Tongue (tissue), 2 donors: Measurements from ENCODE around the gene DIPK1C. TPM values are rescaled to one million over a fixed set of nuclear protein-coding genes. Genes with fewer than 3 reads are reported as not detected.
"Not testable (repeated sequence)": the region's sequence is repeated elsewhere in the genome, so short reads cannot be mapped to it uniquely, and the experiment has no call there.

Source experiments
- DNase-seq: peaks from one replicate; pipeline ENCODE4 v3.0.0-alpha.2; 2015
- total RNA-seq: library from RNA; depleted of rRNA; stranded (reverse); fragments of >200 nt; gene quantifications from one replicate; pipeline ENCODE4 v1.2.3, GENCODE V29; 2014

Gene DIPK1C
- total RNA-seq, result 7.9 TPM

DNA sequence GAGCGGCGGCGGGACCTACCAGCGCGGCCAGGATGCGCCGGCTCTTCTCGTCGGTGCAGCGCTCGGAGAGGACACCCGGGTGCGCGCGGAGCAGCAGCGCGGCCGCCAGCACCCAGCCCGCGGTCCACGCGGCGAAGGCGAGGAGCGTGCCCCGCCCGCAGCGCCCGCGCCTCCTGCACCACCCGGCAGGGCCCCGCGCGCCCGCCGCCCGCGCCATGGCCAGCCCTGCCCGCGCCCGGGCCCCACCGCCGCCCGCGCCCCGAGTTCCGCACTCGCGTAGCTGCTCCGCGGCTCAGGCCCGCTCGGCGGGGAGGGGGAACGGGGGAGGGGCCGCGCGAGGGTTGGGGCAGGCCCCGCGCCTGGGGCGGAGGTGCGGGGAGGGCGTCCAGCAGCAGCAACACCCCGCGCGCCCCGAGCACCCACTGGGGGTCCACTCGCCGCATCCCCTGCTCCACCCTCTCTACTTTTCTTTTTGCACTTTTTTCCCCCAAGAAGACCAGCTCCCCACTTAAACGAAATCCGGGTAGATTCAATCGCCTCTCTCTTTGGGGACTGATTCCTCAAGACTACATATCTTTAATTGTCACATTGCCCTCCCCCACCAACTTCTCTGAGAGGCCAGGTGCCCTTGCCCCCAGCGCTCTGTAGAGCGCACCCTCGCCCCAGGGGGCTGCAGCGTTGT lies at the start of gene DIPK1C:
Gene DIPK1C (minus strand): TSS at position 266 of the 682 bp plus-strand sequence. CDS start 49 bp downstream, at position 217.
- DNase-seq, result peak; percentile 15

DNA sequence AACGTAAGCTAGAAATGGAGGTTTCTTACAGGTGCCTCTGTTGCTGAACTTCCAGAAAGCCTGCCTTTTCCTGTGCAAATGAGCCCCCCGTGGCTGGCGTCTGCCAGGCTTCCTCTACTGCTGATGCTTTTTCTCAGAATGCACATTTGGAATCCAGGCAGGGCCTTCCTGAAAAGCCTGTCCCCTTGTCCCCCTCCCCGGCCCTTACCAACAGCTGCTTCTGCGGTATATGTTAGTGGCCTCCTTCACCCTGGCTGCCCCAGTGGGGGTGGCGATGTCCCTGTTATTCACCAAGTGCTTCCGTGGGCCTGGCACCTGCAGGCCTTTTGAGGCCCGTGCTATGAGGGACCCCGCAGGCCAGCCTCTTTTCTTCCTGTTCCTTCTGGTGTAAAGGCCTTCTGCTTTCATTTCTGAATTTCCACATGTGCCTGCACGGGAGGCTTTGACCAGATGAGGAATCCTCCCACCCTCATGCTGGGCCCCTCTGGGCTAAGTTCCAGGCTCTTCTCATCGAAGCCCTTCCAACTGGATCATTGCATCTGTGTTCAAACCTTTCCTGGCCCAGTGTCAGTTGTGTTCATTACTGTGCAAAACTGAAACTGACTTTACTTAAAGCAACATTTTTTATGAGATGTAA lies 49.5 kb upstream of the DIPK1C start:
- DNase-seq, result peak; percentile 95

DNA sequence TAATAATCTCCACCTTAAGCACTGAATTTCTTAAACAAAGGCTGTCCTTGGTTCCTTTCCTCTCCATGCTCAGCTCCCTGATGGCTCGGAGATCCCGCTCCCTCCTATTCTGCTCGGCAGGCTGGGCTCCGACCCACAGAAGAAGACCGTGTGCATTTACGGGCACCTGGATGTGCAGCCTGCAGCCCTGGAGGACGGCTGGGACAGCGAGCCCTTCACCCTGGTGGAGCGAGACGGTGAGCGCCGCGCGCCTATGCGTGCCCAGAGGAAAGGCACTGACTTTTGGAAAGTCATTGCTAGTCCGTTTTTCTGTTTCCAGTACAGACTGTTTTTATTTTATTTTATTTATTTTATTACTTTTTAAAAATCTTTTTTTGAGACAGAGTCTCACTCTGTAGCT lies 48.7 kb upstream of the DIPK1C start:
- no peak for DNase-seq

DNA sequence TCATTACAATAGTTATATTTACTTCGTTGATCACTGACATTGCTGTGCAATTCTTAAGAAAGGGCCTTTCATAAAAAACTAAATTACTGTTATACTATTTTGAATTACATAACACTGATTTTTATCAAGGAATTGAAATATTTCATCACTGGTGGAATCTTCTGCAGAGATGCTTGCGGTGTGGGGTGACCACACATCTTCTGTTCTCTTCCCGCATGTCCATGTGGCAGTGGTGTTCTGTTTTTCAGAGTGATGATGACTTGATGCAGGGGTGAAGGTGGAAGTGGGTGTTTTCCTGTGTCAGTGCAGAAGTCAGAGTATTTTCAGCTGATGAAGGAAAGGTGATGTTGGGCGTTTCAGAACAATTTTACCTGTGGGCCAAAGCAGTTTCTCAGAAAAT lies 46.0 kb upstream of the DIPK1C start:
- no peak for DNase-seq

DNA sequence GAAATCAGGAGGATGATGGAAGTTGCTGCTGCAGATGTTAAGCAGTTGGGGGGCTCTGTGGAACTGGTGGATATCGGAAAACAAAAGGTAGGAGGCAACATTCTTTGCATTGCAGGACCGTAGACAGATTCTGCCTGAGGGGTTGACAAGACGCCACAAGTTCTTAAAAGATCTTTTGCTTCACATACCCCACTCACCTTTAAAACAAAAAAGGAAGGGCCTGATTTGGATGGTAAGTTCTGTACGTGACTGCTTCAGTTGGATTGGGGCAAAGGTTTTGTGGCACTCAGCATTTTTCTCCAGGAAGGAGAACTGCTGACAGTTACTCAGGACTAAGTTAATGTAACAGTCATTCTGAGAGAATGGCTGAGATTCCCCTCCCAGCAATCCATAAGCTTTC lies 44.3 kb upstream of the DIPK1C start:
- peak; percentile 44 for DNase-seq

DNA sequence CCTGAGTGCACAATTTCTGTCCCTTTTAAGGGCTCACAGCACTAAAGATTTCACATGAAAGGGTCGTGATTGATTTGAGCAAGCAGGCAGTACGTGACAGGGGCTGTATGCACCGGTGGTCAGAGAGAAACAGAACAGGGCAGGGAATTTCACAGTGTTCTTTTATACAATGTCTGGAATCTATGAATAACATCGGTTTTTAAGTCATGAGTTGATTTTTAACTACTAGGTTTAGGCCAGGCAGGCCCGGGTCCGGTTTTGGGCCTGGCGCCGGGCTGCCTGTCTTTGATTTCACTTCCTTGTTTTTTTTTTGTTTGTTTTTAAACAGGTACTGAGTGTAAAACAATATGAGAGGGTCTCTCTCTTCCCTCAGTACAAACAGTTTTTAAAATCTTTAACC lies 43.7 kb upstream of the DIPK1C start:
- not testable (repeated sequence) for DNase-seq

DNA sequence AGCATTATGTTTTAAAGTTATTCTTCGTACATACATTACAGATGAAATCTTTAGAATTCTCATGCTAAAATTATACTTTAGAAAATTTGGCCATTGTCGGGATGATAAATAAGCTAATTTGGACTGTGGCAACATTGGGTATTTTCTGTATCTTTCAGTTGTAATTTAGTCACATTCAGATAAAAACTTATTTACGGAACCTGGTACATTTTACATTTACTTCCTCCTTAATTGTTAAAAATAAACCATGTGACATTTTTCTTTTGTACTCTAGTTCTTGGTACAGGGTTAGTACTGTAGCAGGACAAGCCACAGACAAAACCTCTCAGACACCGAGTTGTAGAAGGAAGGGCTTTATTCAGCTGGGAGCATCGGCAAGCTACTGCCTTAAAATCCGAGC lies 43.3 kb upstream of the DIPK1C start:
- no peak for DNase-seq

DNA sequence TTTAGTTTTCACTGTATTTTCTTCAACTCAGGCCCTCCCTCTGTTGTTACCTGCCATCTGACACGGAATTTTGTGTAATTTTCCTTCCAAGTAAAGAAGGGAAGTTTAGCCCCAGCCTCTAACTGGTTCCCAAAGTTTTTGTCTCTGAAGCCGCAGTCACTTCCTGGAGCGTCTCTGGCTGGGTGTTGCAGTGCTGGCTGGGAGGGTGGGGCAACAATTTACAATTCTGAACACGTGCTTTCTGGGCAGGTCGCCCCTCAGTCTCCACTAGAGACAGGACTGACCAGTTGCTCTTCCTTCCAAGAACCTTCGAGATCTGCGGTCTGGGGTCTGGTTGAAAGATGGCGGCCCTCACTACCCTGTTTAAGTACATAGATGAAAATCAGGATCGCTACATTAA lies 42.5 kb upstream of the DIPK1C start:
- DNase-seq, result no peak

DNA sequence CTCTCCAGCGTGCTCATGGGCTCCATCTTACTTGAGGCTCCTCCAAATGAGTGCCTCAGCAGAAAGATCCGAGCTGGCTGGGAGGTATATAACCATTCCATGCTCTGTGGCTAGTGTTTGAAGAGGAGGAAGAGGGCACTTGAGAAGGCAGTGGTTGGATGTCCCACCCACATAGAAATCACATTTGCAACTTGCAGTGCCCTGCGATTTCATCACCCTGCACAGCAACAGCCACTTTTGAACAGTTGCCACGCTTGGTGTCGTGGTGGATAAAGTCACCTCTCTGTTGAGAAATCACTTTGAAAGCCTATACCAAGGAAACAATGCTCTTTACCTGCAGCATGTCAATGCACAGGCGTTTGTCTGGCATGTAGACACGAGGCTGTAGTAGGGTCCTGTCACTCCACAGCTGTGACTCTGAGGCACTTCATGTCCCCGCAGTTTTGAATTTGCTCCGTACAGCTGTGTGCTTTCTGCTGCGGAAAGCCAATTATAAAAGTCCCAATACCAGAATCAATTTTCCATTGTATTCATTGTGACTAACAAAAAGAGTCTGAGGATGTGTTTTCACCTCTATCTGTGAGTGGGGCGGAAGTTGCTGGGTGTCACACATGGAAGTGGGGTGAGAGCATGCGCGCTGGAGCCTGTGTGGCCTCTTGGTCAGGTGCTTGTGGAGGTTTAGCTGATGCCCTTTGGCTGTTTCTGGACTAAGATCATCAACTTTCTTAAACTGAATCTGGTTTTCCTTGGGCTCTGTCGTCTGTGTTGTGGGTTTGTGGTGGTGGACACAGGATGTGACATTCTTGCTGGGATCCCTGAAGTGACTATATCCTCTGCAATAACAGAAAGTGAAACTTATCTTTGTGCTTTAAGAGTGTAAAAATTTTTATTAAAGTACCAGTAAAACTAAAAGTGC lies 41.9 kb upstream of the DIPK1C start:
- DNase-seq, result no peak

DNA sequence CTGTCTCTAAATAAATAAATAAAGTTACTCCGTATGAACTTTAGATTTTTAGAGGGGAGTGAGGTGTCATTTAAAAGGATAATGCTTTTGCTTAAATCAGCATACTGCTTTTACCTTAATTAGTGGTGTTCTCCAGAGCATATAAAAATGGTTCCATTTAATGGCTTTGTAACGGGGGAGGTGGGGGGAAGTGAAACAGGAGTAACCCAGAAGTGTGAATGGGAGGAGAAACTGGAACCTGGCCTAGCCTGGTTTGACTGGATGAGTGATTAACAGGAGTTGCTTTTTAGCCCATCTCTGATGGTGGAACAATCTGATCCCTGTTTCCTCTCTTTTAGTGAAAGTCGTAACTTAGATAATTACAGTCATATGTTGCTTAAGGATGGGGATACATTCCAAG lies 40.7 kb upstream of the DIPK1C start:
- no peak for DNase-seq

DNA sequence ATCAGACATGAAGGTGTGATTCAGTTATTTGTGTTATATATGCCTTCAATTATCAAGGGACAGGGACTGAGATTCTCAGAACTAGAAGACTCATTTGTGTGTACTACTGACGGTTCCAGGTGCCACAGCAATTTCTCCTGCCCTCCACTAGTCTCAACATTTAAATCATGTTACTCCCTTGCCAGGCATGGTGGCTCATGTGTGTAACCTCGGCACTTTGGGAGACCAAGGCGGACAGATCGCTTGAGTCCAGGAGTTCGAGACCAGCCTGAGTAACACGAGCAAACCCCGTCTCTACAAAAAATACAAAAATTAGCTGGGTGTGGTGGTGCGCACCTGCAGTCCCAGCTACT lies 40.2 kb upstream of the DIPK1C start:
- no peak for DNase-seq

DNA sequence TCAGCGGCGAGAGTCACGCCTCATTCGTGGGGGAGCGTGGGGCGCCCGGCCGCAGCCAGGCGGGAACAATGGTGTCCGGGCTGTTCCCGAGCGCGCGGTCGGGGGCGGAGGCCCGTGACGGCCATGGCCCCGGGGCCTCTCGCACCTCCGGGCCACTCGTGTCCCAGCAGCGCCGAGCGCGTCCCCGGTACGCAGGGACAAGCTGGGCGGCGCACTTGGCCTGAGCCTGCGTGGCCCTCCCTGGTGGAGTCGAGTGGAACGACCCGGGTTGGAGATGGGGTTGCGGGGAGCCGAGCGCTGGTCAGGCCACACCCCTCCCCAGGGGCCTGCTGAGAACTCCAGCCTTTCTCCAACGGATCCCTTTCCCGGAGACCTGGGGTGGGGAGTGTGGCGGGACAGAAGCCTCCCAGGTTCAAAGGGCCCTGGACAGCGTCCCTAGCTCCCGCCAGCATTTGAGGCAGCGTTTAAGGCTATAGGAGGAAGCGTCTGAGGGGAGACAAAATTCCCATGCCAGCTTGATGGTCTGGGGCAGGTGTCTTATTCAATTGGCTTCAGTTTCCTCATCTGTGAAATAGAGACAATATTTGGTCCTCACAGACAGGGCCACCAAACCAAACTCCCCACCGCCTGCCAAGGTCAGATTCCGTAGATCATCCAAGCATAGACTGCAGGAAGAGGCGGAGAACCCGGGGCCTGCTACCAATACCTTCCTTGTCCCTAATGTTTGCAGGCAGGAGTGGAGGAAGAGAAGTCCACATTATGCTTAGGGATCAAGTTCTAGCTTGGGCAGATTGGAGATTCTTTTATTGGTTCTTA lies 39.6 kb upstream of the DIPK1C start:
- DNase-seq, result peak; percentile 69

DNA sequence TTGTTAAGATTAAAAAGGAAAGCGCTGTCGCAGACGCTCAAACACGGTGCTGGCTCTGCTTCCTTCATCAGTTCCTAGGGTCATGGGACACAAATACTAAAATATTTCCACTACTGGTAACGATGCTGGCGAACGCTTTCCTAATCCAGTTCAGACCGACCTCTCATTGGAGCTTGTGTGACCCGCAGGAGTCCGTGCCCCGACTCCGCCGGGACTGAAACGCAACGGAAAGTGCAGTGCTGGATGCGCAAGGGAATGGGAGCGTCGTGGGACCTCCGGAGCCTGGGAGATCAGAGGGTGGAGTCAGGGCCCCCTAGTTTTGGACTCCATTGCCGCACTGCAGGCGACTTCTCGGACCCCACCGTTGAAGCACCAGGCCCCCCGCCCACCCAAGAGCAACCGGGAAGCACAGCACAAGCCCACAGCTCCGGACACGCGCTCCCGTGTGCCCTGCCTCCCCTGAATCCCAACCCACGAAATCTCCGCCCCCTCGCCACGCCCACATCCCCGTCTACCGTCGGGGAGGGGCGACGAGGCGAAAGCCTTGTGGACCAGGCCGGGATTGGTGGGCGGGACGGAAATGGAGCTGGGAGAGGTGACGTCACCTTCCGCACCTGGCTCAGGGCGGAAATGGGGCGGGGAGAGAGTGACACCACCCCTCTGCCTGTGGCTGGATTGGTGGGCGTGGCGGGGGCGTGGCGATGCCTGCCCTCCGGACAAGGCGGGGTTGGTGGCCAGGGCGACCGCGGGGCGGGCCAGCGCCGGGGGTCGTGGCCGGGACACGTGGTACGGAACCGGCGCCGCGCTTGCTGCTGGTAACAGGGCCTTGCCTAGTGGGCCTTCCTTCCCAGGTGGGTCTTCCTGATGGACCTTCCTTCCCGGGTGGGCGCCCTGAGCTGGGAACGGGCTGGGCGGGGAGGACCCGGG lies 38.7 kb upstream of the DIPK1C start, which contains the start of gene CNDP2:
Gene CNDP2 (plus strand): TSS at position 783 of the 927 bp plus-strand sequence. CDS start 3,611 bp downstream, outside the sequence.
- DNase-seq, result peak; percentile 100

DNA sequence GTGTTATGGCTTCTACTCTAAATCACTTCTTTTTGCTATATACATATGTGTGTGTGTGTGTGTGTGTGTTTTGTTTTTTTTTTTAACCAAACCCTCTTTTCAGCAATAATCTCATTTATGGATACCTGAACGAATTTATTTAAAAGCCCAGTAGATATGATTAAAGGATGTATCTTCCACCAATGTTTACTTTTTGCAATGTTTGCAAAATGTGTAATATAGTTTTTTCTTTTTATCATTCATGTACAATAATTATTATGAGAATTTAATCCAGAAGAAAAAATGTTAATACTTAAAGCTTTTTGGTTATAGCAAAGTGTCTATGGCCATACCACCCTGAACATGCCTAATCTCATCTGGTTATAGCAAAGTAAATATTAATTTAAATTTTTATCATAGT lies 37.4 kb upstream of the DIPK1C start:
- DNase-seq, result no peak

DNA sequence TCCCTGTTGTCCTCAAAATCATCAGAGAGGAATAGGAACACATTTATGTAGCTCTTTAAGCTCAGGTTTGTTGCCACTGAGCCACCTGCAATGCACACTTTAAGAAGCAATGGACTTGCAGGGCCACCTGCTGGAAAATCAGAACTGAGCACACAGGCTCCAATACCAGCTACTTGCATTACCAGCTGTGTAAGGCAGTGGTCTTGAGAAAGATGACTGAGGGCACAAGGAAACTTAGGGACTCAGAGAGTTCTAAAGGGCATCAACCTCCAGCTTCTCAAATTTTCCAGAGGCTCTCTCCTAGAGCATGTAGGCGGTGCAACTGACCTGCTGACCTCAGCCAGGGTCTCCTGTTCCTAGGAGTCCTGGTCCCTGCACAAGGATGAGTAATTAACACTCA lies 36.6 kb upstream of the DIPK1C start:
- DNase-seq, result peak; percentile 70

DNA sequence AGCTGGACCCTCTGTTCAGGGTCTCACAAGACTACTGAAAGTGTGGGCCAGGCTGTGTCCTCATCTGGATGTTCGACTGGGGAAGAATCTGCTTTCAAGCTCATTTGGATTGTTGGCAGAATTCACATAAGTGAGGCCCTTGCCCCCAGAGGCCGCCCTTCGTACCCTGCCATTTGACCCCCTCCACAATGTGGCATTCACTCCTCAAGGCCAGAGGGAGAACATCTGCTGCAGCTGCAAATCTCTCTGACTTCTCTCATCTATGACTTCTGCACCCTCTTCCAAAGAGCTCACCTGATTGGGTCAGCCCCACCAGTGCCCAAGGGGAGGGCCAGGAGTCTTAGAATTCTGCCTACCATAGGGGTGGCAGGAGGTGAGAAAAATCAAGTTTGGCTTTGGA lies 35.2 kb upstream of the DIPK1C start:
- no peak for DNase-seq

DNA sequence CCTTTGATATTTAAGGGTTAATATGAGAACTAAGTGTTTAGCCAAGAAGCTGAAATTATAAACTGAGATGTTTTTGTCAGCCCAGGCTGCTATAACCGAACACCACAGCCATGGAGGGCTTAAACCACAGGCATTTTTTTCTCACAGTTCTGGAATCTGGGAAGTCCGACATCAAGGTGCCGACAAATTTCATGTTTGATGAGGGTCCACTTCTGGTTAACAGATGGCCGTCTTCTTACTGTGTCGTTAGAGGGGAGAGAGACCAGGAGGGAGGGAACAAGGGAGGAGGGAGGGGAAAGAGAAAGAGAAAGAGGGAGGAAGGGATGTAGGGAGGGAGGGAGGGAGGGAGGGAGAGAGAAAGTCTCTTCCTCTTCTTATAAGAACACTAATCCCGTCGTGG lies 32.6 kb upstream of the DIPK1C start:
- DNase-seq, result peak; percentile 48

DNA sequence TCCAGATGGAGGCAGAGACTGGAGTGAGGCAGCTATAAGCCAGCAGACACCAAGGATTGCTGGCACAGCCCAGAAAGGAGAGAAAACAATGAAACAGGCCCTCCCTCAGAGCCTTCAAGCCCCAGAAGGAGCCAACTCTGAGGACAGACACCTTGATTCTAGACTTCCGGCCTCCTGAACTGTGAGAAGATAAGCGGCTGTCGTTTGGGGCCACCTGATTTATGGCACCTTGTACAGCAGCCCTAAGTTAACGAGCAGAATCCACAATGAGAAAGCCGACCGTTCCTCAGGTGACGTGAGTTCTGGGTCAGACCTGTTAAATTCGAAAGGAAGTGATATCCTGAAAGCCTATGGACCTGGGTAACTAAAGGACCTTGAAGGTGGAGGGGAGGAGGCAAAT lies 31.8 kb upstream of the DIPK1C start:
- no peak for DNase-seq

DNA sequence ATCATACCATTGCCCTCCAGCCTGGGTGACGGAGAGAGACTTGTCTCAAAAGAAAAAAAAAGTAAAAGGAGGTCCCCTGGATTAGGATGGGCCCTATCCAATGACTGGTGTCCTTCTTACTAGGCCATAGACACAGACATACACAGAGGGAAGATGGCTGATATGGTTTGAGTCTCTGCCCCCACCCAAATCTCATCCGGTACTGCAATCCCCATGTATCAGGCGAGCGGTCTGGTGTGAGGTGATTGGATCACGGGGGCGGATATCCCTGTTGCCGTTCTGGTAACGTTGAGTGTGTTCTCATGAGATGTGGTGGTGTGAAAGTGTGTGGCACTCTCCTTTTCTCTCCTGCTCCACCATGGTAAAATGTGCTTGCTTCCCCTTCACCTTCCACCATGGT lies 31.2 kb upstream of the DIPK1C start:
- DNase-seq, result no peak

DNA sequence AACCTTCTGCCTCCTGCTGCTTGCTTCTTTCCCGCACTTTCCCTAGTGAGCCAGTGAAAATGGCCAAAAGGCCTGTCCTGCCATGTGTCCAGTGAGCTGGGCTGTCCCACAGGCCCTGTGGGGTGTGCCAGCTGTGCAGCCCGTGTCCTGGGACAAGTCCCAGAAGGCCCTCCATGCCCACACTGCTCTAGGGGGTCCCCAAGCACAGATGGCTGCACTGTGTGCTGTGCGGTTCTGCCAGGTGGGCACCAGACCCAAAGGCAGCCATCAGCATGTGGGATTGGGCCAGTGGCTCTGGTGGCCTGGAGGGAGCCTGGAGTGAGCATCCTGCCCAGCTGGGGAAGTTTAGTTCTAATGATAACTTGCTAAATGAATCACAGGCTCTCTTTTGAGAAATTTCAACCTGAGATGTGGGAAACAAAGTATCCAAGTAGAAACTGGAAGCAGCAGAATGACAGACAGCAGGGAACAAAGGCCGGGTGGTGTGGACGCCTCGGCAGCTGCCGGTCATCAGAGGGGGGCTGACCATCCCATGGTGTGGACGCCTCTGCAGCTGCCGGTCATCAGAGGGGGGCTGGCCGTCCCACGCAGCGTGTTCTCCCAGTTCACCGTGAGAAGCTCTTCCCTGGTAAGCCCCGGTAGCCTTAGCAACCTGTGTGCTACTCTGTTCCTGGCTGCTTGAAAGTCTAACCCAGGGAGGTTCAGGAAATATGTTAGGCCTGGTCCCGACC lies 29.2 kb upstream of the DIPK1C start:
- DNase-seq, result no peak
